Hepatocyte (in vitro differentiated cells): ENCODE data around the gene DDR1.

ENCODE experiments used
- EZH2 ChIP-seq: fragments of 200-600 bp; sonication (generic); IDR thresholded peaks from 2 replicates; pipeline ENCODE4 v1.6.1; 2016; ENCODE audit warnings: antibody characterized with exemption, mild to moderate bottlenecking, borderline replicate concordance
- TF ChIP-seq, protein P1 (sequence below): fragments of 200-600 bp; sonication (generic); IDR thresholded peaks from 2 replicates; pipeline ENCODE4 v1.5.1; 2016; ENCODE audit warnings: antibody characterized with exemption, mild to moderate bottlenecking; ENCODE audit not compliant: poor library complexity

DNA sequence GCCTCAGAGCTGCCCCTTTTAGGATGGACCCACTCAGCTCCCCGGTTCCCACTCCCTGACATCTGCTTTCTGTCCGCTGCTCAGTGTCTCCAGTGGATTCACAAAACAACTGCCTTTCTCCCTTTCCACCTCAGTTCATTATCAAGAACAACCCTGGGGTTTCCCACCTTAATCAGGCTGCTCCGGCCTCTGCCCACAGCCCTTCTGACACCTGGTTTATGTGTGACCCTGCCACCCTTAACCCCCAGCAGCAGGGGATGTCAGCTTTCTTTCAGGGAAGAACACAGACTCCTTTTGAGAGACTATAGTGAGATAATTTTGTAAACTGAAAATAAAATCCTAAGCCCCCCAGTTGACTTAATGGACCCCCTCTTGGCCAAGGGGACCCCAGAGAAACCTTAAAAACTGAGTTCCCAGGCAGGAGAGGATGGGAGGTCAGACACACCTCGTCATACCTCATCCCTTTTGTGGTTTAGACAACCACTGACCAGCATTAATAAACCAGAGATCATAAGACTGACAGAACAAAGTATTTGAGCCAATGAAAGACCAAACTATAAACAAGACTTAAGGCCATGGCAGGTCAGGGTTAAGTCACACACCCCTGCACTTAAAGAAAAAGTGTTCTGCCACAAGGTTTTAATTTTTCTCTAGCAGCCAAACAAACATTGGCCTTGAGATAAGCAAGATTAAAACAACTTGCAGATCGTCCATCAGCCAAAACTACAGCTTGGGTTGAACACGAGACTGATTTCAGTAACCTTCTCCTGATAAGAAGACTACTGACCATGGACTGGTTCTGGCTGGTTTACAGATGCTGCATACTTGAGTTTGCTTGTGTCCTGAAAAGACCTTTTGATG, 42.4 kb upstream of the DDR1 start:
- TF ChIP-seq, protein P1, sequence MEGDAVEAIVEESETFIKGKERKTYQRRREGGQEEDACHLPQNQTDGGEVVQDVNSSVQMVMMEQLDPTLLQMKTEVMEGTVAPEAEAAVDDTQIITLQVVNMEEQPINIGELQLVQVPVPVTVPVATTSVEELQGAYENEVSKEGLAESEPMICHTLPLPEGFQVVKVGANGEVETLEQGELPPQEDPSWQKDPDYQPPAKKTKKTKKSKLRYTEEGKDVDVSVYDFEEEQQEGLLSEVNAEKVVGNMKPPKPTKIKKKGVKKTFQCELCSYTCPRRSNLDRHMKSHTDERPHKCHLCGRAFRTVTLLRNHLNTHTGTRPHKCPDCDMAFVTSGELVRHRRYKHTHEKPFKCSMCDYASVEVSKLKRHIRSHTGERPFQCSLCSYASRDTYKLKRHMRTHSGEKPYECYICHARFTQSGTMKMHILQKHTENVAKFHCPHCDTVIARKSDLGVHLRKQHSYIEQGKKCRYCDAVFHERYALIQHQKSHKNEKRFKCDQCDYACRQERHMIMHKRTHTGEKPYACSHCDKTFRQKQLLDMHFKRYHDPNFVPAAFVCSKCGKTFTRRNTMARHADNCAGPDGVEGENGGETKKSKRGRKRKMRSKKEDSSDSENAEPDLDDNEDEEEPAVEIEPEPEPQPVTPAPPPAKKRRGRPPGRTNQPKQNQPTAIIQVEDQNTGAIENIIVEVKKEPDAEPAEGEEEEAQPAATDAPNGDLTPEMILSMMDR: no peak
- no peak for TF ChIP-seq EZH2
